Psoas muscle (tissue), 8 donors: ENCODE measurements around the gene CLDN18. TPM values are rescaled to one million over a fixed set of nuclear protein-coding genes. Genes with fewer than 3 reads are reported as not detected.
A peak's percentile ranks its signal among the peaks of the same experiment; 100 is the strongest.

Source experiments
- ATAC-seq, 4 donors: fragments of 200-7000 bp; cut with Tn5 transposase; one replicate each; pipeline ENCODE4 v1.9.1; 2020; ENCODE audit warnings: moderate library complexity in 3 of 4, mild to moderate bottlenecking in 2 of 4
- DNase-seq, 2 donors: peaks; one replicate each; pipeline ENCODE4 v3.0.0-alpha.2; 2020
- H3K27ac ChIP-seq: fragments of 200-600 bp; one replicate; pipeline ENCODE4 v1.8.0; 2022
- H3K27me3 ChIP-seq, 3 donors: fragments of 200-600 bp in 1 of 3; one replicate each; pipeline versions ENCODE4 v1.6.1 to v1.8.0; 2013 to 2022; ENCODE audit warnings: low read length in 2 of 3, mild to moderate bottlenecking in 2 of 3, moderate library complexity in 1 of 3; ENCODE audit not compliant: insufficient read depth in 3 of 3
- H3K36me3 ChIP-seq, 2 donors: fragments of 200-600 bp in 1 of 2; one replicate each; pipeline versions ENCODE4 v1.6.1 to v1.8.0; 2013 to 2022; ENCODE audit warnings: low read depth in 1 of 2, mild to moderate bottlenecking in 1 of 2, moderate library complexity in 1 of 2; ENCODE audit not compliant: insufficient read depth in 1 of 2
- H3K4me1 ChIP-seq: fragments of 200-600 bp; one replicate; pipeline ENCODE4 v1.8.0; 2022
- H3K4me3 ChIP-seq: fragments of 200-600 bp; one replicate; pipeline ENCODE4 v1.8.0; 2022; ENCODE audit warnings: mild to moderate bottlenecking
- H3K9me3 ChIP-seq: fragments of 200-600 bp; one replicate; pipeline ENCODE4 v1.8.0; 2022
- CTCF ChIP-seq: fragments of 200-600 bp; IDR thresholded peaks from one replicate; pipeline ENCODE4 v1.8.0; 2022; ENCODE audit warnings: antibody characterized with exemption
- WGBS, 3 donors: extraction: QIAGEN DNeasy Blood & Tissue Kit; methylation state at CpG; one replicate each; pipeline versions ENCODE4 v1.1.6 to v1.1.7; 2013; 5-methylcytosine and 5-hydroxymethylcytosine counted together
- intact Hi-C, 2 donors: fragments of 100-400 bp; cut with DNase I; formaldehyde crosslinking; loops; one replicate each; pipeline versions ENCODE4 v1.11.0 to v1.14.2; 2022
- polyA plus RNA-seq, 3 donors: library from polyadenylated mRNA; stranded (reverse); fragments of 200-250 nt; gene quantifications; one replicate each; pipeline ENCODE4 v1.2.3, GENCODE V29; 2013
- total RNA-seq, 4 donors: library from RNA; stranded (reverse); fragmentation: NEBNext Ultra II Directional in 2 of 4; extraction: Animal tissue kit (Norgen Biotek cat#: 25700) in 2 of 4; gene quantifications; one replicate each; pipeline versions ENCODE4 v1.2.1 to v1.2.4, GENCODE V29; 2021 to 2023
- donor health status: healthy with polysubstance abuse.
- donor health status: DM: no; HTN: no; CAD: no; lungs with moderate emphysema.
- donor health status: Bipolar disorder and iron deficiency.
- donor health status: healthy.
- donor health status: DM: yes; HTN: yes; CAD: no.
- donor health status: DM: no; HTN: no; CAD: no.
- donor health status: DM: no; HTN: no; CAD: no.
- donor health status: DM: yes; HTN: yes; CAD: no.

The CLDN18 gene
- total and polyA plus RNA-seq, 7 donors = 0.03 TPM; not detected in 6

DNA sequence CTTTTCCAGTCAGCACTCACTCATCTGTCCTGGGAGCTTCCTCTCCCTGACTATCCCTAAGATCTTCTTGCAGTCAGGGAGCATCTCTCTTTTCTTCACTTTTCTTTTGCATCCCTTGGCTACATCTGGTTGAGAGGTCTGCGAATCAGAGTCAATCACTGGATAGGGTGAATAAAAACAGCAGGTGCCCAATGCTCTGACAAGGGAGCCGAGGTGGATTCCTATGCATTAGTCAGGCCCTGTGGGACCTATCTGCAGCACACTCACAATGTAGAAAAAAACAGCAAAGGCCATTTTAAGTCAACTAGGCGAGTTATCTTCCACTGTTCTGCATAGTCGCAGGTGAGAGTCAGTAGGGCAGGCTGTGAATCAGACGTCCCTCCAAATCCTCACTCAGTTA, 69.9 kb downstream of the CLDN18 start:
- H3K36me3 ChIP-seq = peaks cover 0 to 43% of the 10 kb centered on the region in 2 donors
- TF ChIP-seq CTCF = no peak
- H3K27me3 ChIP-seq = no peaks in the 10 kb centered on the region
- ATAC-seq (no peak), DNase-seq (no peak)
- H3K4me1 ChIP-seq = no peaks in the 10 kb centered on the region
- no peak overlapping the region for H3K4me3 ChIP-seq
- intact Hi-C loops = no loop called here
- H3K27ac ChIP-seq = no peak overlapping the region
- no peaks in the 10 kb centered on the region for H3K9me3 ChIP-seq
- WGBS, 3 donors = 81 to 84% (median 82%) methylated on average over 5 of the region's 5 CpGs

DNA sequence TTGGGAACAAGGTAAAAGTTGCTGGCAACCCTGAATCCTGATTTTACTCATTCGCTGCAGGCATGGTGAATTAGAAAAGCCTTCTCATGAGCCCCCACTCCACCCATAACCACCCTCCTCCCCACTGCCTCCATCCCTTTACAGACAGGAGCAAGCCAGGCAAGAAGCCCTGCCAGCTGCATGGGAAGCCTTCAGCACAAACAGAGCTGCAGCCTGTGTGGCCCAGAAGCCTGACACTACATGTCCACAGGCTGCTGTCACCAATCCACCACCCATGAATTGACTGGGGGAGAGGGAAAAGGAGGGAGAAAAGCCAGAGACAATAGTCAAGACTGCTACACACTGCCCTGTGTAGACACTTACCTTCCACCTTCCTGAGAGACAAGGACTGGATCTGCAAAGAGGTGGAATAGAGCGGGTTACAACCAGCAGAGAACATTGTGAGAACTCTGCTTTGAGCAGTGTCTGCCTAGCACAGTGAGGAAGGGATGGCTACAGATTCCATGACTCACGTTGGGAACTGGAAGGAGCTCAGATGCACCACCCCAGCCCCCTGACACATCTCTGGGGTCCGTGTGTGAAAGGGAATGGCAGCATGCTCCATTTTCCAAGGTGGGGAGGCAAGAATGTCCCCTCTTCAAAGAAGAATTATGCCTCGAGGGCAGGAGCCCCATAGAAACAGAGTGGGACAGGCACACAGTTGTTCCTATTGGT, 71.6 kb downstream of the CLDN18 start:
- no peak overlapping the region for H3K4me3 ChIP-seq
- 66 to 81% (median 75%) methylated on average over 5 of the region's 5 CpGs for whole genome bisulfite sequencing, 3 donors
- no peaks in the 10 kb centered on the region for H3K9me3 ChIP-seq
- no peak for TF ChIP-seq CTCF
- DNase-seq (no peak), ATAC-seq (no peak)
- H3K36me3 ChIP-seq = peaks cover 0 to 47% of the 10 kb centered on the region in 2 donors
- intact Hi-C loops = no loop called here
- no peaks in the 10 kb centered on the region for H3K4me1 ChIP-seq
- H3K27ac ChIP-seq = no peak overlapping the region
- no peaks in the 10 kb centered on the region for H3K27me3 ChIP-seq

DNA sequence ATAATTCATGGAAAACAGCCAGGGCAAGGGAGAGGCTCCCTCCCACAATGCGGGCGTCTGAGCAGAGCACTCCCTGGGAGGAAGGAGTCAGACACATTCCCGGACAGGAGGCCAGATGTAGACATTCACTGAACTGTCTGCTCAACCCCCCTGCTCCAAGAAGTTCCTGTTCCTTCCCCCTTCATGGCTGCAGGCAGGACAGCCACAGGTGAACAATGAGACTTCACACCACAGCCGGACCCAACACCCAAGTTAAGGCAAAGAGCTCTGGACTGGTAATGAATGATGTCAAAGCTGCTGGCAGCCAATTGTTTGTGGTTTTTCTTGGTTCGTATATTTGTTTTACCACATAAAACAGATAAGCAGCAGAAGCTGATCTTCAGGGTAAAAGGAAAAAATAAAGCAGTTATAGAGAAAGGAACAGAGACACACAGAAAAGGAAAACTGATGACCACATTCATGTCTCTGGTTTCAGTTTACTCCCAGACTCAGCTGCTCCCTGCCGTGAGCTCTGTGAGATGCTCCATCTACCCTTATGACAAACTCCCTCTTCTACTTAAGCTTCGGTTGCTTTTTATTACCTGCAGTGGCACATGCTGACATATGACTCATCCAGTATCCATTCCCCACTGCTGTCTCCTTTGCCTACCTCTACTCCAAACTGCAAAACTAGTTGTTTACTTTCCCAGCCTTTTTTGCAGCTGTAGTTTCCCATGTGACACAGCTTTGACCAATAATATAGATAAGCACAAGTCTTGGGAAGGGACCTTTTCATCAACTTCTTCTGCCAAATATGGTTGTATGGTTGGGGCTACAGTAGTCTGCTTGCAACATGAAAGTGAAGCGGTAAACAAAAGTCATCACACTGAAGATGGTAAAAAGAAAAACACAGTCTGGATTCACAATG, 72.4 kb downstream of the CLDN18 start:
- intact Hi-C loops = no loop called here
- no peak for DNase-seq
- 55 to 70% (median 59%) methylated on average over 8 of the region's 8 CpGs for WGBS, 3 donors
- H3K4me1 ChIP-seq = no peaks in the 10 kb centered on the region
- no peak overlapping the region for H3K4me3 ChIP-seq
- no peak overlapping the region for H3K27ac ChIP-seq
- no peak for TF ChIP-seq CTCF
- no peaks in the 10 kb centered on the region for H3K27me3 ChIP-seq
- H3K9me3 ChIP-seq = no peaks in the 10 kb centered on the region
- peak in 1 of 4 donors; percentile 30 for ATAC-seq
- peaks cover 0 to 48% of the 10 kb centered on the region in 2 donors for H3K36me3 ChIP-seq

DNA sequence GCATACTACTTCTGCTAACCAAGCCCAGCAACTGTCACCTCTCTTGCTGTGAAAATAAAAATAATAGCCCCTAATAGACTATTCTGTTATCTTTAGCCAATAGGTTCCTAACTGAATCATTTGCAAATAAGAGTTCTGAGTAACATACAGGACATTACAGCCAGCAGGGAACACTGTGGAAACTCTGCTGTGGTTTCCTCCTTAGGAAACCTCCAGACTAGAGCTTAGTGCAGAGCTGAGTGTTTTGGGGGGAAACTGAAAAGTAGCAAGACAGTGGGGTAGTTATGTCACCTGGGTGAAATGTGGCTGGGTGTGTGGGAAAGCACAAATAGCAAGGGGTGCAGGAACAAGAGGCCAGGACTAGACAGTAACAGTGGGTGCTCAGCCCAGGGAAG, 73.0 kb downstream of the CLDN18 start:
- TF ChIP-seq CTCF = no peak
- no peak overlapping the region for H3K27ac ChIP-seq
- H3K4me1 ChIP-seq = no peaks in the 10 kb centered on the region
- ATAC-seq (no peak), DNase-seq (no peak)
- H3K27me3 ChIP-seq = no peaks in the 10 kb centered on the region
- peaks cover 0 to 46% of the 10 kb centered on the region in 2 donors for H3K36me3 ChIP-seq
- no peak overlapping the region for H3K4me3 ChIP-seq
- H3K9me3 ChIP-seq = no peaks in the 10 kb centered on the region
- intact Hi-C loops = no loop called here

Other genes with a start within 250 kb of the CLDN18 start
- gene SOX14, start 245.8 kb upstream of the CLDN18 start, total RNA-seq = not detected
- gene SOX14, start 245.8 kb upstream of the CLDN18 start, polyA plus RNA-seq = not detected
- gene DZIP1L, start 105.4 kb downstream of the CLDN18 start, total RNA-seq = 1 to 10 TPM; 1.0 to 3.0 (median 1.5) TPM
- gene DZIP1L, start 105.4 kb downstream of the CLDN18 start, polyA plus RNA-seq = under 1 TPM; 0.22 to 0.73 (median 0.53) TPM
- gene A4GNT, start 122.2 kb downstream of the CLDN18 start, total RNA-seq = not detected
- gene A4GNT, start 122.2 kb downstream of the CLDN18 start, polyA plus RNA-seq = not detected
- gene DBR1, start 164.8 kb downstream of the CLDN18 start, total RNA-seq = 1 to 10 TPM; 4.3 to 8.1 (median 5.9) TPM
- gene DBR1, start 164.8 kb downstream of the CLDN18 start, polyA plus RNA-seq = 10 to 100 TPM in 1 of 3 donors, 1 to 10 TPM in 2; 5.6 to 13.6 (median 9.6) TPM
- 10 to 100 TPM; 40.1 to 92.1 (median 60.3) TPM for gene ARMC8, start 177.1 kb downstream of the CLDN18 start, total RNA-seq
- gene ARMC8, start 177.1 kb downstream of the CLDN18 start, polyA plus RNA-seq = 10 to 100 TPM; 25.4 to 38.7 (median 27.5) TPM